Adrenal gland (tissue), 5 donors: ENCODE data around the gene MAGI1.
"Not testable (repeated sequence)": the region's sequence is repeated elsewhere in the genome, so short reads cannot be mapped to it uniquely, and the experiment has no call there.

Experiments
- CTCF ChIP-seq, 6 experiments: fragments of 450-650 bp in 4 of 6; fragments of 200-600 bp in 2 of 6; sonication (generic) in 1 of 6; IDR thresholded peaks; 1 replicate in 5 of 6; 2 replicates in 1 of 6; pipeline versions ENCODE4 v1.5.1 to v1.8.0; 2016 to 2021; ENCODE audit warnings: antibody characterized with exemption in 6 of 6, mild to moderate bottlenecking in 2 of 6, moderate library complexity in 1 of 6
- POLR2A ChIP-seq, 2 donors: fragments of 450-650 bp; IDR thresholded peaks; one replicate each; pipeline ENCODE4 v1.6.1; 2017; ENCODE audit warnings: antibody characterized with exemption in 2 of 2, mild to moderate bottlenecking in 2 of 2, moderate library complexity in 1 of 2
- donor health status: DM: no; HTN: no; CAD: no.

GRCh38 chr3:65859612-65860011, 179.1 kb downstream of the MAGI1 start:
- TF ChIP-seq CTCF, POLR2A (IDR thresholded peaks at IDR 0.05): not testable (repeated sequence)
